ENCODE data around the gene ASTN2.
"Not testable (repeated sequence)": the region's sequence is repeated elsewhere in the genome, so short reads cannot be mapped to it uniquely, and the experiment has no call there.

Gene ASTN2

GRCh38 chr9:116717150-116717549 is 697.7 kb downstream of the ASTN2 start:
- no peak for DNase-seq

- DNase-seq: no peak
Observed at GRCh38 chr9:116716438-116716837, 698.4 kb downstream of the ASTN2 start.

GRCh38 chr9:116715751-116716150 is 699.1 kb downstream of the ASTN2 start:
- peak; percentile 61 for DNase-seq

GRCh38 chr9:116713271-116713670 is 701.6 kb downstream of the ASTN2 start:
- DNase-seq: peak; percentile 63

GRCh38 chr9:116712781-116713180 is 702.1 kb downstream of the ASTN2 start:
- no peak for DNase-seq

- DNase-seq: no peak
Observed at GRCh38 chr9:116706310-116707290, 708.3 kb downstream of the ASTN2 start.

- no peak for DNase-seq
Observed at GRCh38 chr9:116705531-116705930, 709.3 kb downstream of the ASTN2 start.

- DNase-seq: no peak
Observed at GRCh38 chr9:116704470-116704869, 710.4 kb downstream of the ASTN2 start.

GRCh38 chr9:116703634-116704033 is 711.2 kb downstream of the ASTN2 start:
- no peak for DNase-seq

- no peak for DNase-seq
Observed at GRCh38 chr9:116701940-116702642, 712.8 kb downstream of the ASTN2 start.

GRCh38 chr9:116700882-116701865 is 713.7 kb downstream of the ASTN2 start:
- DNase-seq: no peak

- no peak for DNase-seq
Observed at GRCh38 chr9:116700279-116700678, 714.6 kb downstream of the ASTN2 start.

GRCh38 chr9:116697887-116698286 is 717.0 kb downstream of the ASTN2 start:
- DNase-seq: no peak

GRCh38 chr9:116697362-116697761 is 717.5 kb downstream of the ASTN2 start:
- no peak for DNase-seq

GRCh38 chr9:116695438-116695837 is 719.4 kb downstream of the ASTN2 start:
- no peak for DNase-seq

GRCh38 chr9:116694785-116695291 is 720.0 kb downstream of the ASTN2 start:
- no peak for DNase-seq

- DNase-seq: no peak
Observed at GRCh38 chr9:116693233-116693731, 721.6 kb downstream of the ASTN2 start.

- DNase-seq: no peak
Observed at GRCh38 chr9:116692616-116693015, 722.2 kb downstream of the ASTN2 start.

- DNase-seq: no peak
Observed at GRCh38 chr9:116691607-116692006, 723.2 kb downstream of the ASTN2 start.

- not testable (repeated sequence) for DNase-seq
Observed at GRCh38 chr9:116690805-116691204, 724.1 kb downstream of the ASTN2 start.

GRCh38 chr9:116689486-116690032 is 725.3 kb downstream of the ASTN2 start:
- no peak for DNase-seq
